HG03378 (cell line): ENCODE data around the gene MPPED2.

Source experiments
- ATAC-seq: cut with Tn5 transposase; IDR thresholded peaks from one replicate; pipeline ENCODE4 v1.9.1; 2021; ENCODE audit warnings: mild to moderate bottlenecking, moderate library complexity; ENCODE audit not compliant: unreplicated experiment

Gene MPPED2

DNA sequence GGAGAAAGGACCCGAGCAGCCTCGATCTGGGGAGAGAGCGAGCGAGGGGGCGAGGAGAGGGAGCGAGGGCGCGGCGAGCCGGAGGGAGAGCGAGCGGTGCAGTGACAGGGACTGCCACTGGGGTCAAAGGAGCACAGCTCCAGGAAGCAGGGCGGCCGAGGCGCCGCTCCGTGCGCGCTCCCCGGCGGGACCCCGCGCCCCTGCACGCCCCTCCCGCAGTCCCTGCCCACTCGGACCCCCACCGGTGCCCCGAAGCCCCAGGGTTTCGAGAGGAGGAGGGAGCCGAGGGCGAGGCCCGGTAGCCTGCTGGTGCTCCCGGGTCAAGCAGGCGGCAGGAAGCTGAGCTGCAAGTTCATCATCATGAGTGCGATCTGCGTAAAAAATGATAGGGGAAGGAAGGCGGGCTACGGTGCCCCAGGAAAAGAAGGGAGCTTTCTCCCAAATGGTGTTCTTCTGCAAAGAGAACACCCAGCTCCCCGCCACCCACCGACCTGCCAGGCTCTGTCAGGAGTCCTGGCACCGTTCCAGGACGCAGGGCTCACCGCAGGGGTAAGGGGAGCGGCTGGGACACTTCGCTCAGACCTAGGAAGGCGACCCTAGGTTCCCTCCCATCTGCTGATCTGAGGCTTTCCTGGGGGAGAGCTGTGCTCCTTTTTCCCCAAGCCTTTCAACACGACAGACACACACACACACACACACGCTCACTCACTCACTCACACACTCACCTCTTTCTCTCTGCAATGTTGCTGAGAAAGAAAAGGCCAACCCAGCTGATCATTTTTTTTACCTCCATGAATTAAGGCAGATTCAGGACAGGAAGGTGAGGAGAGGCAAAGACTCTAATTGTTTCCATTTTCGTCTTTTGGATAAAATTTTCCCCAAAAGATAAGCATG, at the start of gene MPPED2:
Gene MPPED2 (minus strand): TSS at position 103 of the 894 bp plus-strand sequence. CDS start 5,980 bp downstream, outside the sequence.
- ATAC-seq: peak; percentile 82

- ATAC-seq: no peak
Measured at GRCh38 chr11:30635401-30635989, 49.3 kb upstream of the MPPED2 start.

DNA sequence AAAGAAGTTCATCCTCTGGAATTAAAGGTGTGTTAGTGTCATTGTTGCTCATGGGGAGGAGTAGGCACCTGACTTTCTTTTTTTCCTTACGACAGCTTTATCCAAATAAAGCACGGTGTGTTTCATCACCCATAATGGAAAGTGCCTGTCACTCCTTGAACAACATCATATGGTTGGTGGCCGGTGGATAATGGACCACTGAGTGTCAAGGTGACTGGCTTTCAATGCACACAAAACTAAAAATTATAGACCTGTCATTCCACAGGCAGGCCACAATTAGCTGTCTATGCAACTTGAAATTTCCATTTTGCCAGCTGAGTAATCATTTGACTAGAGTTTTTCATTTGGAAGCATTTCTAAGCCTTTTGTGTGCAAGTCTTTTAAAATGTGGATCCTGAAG, 45.0 kb upstream of the MPPED2 start:
- ATAC-seq: no peak

- no peak for ATAC-seq
Measured at GRCh38 chr11:30619767-30620166, 33.6 kb upstream of the MPPED2 start.

DNA sequence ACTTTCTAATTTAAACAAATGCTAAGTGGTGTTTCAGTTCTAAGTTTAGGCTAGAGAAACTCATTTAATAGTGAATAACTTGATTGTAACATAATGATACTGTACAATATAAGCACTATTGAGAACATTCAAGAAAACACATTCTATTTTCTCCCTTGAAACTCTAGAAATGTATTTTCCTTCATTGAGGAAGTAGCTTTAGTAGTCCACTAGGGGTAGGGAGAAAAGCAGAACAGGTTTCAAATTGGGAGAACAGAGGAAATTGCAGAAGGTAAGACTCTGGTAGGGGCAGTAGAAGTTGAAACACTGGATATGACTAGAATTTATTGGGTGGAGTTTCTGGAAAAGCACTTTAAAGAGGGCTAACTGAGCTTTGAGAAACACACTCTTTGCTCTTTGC, 31.6 kb upstream of the MPPED2 start:
- no peak for ATAC-seq

DNA sequence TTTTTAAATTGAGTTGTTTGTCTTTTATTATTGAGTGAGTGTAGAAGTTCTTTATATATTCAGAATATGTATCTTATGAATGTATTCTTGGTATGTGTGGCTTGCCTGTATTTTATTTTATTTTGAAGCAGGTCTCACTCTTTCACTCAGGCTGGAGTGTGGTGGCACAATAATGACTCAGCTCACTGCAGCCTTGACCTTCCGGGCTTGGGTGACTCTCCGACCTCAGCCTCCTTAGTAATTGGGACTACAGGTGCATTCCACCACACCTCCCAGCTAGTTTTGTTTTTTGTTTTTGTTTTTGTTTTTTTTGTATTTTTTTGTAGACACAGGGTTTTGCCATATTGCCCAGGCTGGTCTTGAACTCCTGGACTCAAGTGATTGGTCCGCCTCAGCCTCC, 24.5 kb upstream of the MPPED2 start:
- ATAC-seq: no peak

DNA sequence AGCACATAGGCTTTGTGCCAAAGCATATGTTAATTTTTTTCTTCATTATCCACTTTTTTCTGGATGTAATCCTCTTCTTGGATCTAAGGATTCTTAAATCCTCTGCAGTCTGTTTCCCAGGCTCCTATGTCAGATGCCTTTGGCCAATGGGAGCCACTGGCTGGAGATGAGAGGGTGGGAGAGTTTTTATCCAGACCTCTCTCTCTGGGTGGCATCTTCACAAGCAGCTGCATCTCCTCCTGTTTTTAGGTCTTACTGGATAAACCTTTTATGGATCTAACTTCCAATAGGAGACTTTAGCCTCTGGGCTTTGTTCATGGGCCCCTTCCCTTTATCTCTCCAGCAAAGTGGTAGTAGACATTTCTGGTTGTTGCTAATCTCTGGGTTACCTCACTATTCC, 22.4 kb upstream of the MPPED2 start:
- ATAC-seq: no peak

- ATAC-seq: peak; percentile 78
Measured at GRCh38 chr11:30605036-30605605, 19.0 kb upstream of the MPPED2 start.

DNA sequence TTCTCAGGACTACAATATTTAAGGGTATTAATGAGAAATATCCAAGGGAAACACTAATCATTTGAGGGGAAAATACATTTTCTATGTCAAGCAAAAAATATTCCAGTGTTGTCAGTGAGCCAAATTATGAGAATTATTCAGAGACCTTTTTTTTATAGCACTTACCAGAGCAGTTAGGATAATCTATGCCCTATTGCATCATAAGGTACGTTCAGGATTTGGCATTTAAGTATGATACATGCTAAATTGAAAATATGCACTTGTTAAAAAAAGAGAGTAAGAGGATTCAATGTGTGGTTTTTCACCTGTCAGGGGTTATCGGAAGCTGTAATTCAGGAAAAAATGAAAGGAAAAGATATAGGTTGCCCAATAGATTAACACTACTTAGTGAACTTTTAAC, 17.2 kb upstream of the MPPED2 start:
- ATAC-seq: no peak

- no peak for ATAC-seq
Measured at GRCh38 chr11:30596832-30597231, 10.7 kb upstream of the MPPED2 start.

DNA sequence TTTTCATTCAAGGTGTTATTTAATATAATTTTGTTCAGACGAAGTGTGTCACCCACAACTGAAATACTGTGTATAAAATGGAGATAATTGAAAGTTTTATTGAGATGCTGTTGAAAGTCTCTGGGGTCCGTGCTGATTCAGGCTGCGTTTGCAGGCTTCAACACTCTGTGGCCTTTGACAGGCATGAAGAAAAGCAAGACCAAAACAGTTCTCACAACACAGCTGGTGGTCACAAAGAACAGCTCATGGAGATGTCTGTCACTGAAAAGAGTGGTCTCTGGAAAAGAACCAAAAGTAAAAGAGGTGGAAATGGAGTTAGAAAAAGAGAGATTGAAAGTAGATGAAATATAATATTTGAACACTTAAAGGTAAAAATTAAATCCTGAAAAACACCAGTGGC, 9.8 kb upstream of the MPPED2 start:
- ATAC-seq: no peak

DNA sequence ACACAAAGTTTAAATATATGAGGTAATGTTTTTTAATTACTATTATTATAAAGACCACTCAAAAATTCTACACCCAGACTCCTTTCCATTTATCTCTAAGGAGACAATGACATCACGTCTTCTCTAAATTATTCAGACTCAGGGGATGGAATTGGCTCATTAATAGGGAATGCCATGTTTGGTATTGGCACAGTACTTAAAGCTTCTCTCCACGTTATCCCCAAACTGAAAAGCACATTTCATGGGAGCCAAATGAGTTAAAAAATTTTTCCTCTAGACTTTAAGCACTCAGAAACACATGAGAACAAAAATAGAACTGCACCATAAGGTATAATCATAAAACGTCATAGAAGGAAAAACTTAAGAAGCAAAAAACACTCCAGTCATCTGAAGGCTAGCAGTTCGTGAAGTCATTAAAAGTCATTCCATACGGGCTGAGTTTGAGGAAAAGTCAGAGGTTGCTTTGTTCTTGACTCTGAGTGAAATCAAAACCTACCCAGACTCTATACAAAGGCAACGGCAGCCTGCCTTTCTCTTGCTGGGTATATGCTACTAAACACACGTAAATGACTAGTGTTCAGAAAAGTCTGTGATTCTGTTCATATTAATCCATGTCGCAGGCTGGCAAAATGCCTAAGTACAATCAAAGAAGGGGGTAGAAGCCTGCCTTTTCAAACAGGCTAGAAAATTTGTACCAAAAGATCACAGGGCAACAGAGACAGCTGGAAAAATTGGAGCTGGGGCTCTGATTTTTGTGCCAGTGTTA, 8.7 kb upstream of the MPPED2 start:
- ATAC-seq: no peak

DNA sequence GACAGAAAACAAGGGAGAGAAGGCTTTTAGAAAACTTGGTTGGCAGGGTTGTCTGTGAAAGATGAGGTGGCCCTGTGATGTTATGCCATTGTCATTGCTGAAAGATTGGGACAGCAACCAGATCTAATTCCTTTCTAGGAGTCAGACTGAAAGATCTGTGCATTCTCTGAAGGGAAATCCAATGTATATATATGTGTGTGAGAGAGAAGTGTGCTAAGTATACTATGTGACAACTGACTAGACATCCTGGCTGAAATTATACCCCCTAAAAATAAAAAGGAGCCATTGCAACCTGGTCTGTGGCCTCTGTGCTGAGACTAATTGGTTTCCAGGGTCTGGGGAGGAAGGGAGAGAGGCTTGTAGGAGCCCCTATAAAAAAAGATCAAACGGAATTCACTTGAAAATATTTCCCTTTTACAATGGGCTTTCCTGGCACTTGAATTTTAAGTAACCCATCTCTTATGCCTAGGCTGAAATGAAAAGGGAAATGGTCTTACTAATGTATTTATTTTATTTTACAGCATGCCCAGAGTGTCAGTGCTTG, 1.2 kb upstream of the MPPED2 start:
- ATAC-seq: no peak

GRCh38 chr11:30585892-30586250, 282 bp downstream of the MPPED2 start:
- ATAC-seq: peak; percentile 22

DNA sequence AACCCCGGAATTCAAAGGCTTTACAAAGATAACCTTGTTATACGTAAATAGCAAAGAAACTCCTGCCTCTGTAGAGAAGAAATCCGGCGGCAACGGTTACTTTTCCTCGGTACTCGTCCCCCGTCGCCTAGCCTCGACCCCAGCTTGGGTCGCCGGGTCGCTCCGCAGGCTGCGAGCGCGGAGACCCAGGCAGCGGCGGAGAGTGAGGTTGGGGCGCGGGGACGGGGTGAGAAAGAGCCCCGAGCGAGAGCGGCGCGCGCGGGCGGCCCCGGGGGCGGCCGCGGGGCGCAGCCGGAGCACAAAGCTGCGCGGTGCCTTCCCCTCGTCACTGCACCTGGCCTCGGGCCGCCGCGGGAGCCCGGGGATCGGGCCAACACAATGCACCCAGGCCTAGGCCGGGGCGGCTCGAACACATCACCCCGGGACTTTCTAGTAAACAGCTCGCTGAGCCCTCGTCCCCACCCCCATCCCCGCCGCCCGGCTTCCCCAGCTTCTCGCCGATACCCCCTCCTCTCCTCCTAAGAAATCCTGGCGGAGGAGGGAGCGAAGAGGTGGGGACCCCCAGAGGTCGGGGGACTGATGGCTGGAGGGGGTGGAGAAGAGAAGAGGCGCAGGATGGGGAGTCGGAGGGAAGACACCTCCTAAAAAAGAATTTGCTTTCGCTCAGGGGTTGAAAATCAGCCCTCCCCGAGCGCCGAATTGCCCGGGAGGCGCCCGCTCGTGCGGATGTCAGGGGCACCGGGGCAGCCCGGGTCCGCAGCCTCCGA, 845 bp downstream of the MPPED2 start:
- peak; percentile 12 for ATAC-seq

GRCh38 chr11:30583476-30584280, 2.5 kb downstream of the MPPED2 start:
- no peak for ATAC-seq

- no peak for ATAC-seq
Measured at GRCh38 chr11:30582726-30583125, 3.4 kb downstream of the MPPED2 start.

DNA sequence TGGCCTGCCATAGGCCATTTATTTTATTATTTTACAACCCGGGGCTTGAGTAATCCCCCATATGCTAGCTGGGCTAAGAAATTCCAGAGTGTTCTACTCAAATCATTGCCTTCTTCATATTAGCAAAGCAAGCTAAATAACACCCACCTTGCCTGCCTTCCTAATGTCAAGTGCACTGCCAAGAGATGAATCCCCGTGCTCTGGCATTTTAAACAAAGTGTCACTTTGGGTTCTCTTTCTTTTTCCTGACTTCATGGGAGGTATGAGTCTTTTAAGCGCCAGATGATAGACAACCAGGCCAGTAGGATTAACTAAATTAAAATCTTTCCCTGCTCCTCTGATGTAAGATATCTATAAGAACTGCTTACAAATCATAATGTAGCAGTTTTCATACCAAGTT, 4.5 kb downstream of the MPPED2 start:
- no peak for ATAC-seq

- no peak for ATAC-seq
Measured at GRCh38 chr11:30580573-30580972, 5.6 kb downstream of the MPPED2 start.
